ENCODE measurements around the gene TTC33.

Gene TTC33

DNA sequence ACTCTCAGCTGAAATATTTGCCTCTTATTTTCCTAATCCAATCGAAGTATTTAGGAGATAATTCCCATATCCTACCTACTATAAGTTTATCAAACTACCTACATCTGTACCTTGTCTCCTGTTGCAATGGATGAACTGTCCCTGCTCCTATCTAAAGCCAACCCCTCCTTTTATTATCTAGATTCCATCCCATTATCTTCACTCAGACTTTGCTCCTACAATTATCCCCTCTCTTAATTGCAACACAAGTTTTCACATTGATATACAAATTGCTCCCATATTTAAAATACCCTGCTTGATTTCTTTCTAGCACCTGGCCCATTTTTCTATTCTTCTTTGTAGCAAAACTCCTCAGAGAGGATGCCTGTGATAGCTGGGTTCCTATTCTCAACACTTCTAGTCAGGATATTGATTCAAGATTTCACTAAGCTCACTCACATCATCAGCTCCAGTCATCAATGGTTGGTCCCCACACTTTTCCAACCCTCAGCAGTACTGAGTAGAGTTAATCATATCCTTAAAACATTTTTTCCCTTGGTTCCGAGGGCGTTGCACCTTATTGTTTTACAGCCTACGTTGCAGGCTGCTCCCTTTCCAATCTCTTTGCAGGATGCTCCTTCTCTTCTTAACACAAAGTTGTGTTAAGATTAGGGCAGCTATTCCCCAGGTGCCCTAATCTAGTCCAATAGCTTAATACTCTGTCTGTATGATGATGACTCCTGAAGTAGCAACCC is 253.9 kb downstream of the TTC33 start:
- no peak for DNase-seq

- no peak for DNase-seq
Measured at GRCh38 chr5:40499518-40500273, 256.1 kb downstream of the TTC33 start.

DNA sequence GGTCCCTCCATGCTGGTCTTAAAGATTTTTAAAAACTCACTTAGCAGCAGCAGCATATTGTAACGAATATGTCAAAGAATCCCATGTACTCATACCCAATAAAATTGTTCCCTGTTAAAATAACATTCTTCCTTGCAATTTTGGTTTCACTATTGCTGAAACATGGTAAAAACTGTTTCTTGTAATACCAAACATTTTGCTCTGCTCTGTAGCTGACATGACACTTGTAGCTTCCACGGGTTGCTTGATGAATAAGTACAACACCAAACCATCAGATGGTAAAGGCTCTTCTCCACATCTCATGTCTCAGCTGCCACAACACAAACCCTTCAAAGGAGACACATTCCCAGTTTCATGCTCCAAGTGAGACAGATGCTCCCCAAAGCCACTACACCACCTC is 256.8 kb downstream of the TTC33 start:
- no peak for DNase-seq

- DNase-seq = no peak
Measured at GRCh38 chr5:40497573-40497972, 258.2 kb downstream of the TTC33 start.

GRCh38 chr5:40495237-40495635 is 260.5 kb downstream of the TTC33 start:
- DNase-seq = no peak

DNA sequence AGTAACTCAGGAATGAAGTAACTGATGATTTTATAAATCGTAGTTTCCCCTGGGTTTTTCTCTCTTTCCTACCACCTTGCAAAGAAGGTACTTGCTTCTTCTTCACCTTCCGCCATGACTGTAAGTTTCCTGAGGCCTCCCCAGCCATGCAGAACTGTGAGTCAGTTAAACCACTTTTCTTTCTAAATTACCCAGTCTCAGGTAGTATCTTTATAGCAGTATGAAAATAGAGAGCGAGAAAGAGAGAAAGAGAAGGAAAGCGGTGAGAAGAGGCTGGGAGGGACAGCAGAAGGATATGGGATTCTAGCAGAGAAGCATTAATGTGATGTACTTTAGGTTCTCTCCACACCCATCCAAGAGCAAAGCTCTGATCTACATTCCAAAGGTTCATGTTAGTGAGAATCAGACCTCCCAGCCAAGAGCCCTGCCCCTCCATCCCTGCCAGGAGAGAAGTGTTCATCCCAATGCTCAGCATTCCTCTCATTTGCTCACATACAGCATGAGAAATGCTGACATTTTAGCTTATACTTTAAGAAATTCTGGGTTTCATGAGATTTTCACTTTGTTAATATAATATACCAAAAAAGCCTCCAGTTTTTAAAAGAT is 261.0 kb downstream of the TTC33 start:
- no peak for DNase-seq

- DNase-seq = no peak
Measured at GRCh38 chr5:40492056-40492455, 263.7 kb downstream of the TTC33 start.

DNA sequence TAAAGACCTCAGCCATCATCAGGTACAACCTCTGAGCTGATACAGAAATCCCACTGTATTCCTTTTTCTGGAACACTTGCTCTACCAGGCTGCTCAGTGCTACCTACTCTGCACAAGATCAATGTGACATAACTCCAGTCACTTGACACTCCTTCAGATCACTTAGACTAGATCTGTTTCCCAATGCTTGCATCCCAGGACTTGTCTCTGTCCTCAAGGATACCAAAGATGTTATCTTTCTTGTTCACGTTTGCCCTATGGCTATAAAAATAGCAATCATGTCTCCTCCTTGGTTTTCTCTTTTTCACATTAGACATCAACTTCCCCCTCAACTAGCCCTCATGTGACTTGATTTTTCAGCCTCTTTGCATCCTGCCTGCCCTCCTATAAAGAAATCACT is 264.1 kb downstream of the TTC33 start:
- no peak for DNase-seq

GRCh38 chr5:40490464-40491111 is 265.2 kb downstream of the TTC33 start:
- no peak for DNase-seq

GRCh38 chr5:40489421-40489820 is 266.3 kb downstream of the TTC33 start:
- DNase-seq = no peak

GRCh38 chr5:40486437-40487275 is 269.1 kb downstream of the TTC33 start:
- DNase-seq = peak; percentile 56

DNA sequence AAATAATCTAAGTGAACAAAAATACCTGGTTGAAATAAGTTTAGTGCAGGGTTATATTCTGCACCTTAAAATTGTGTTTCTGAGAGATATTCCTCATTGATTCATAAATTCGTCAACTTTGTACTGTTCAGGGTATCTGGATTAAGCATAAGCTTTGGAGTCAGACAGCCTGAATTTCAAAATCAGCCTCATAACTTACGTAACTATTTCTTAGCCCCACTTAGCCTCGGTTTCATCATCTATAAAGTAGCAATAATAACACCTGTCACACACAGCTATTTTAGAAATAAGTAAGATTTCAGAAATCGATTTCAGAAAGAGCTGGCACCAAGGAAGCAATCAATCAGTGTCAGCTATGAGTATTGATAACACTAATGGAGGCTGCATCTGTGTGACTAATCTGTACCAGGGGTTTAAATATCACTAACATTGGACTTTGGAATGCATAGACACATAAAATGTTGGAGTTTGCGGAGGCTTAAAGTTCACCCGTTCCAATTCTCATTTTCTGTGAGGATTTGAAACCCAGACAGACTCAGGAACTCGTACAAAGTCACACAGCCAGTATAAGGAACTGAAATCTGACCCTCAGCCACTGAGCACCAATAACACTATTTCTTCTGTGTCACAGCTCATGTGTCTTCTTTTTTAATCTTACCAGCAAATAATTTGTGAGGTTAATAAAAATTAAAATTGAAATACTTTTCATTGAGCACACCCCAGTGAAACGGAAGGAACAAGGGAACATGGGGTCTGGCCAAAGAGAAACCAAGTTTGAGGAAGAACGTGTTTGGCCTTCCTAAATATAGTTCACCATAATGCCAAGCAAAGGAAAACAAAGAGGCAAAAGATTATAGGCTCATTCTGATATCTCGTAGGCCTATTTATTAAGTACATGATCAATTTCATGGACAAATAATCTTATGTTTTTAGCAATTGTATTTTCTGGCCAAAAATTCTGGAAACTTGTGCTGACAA is 270.5 kb downstream of the TTC33 start:
- no peak for DNase-seq

- no peak for DNase-seq
Measured at GRCh38 chr5:40484495-40484894, 271.3 kb downstream of the TTC33 start.

- no peak for DNase-seq
Measured at GRCh38 chr5:40483316-40483715, 272.4 kb downstream of the TTC33 start.

- no peak for DNase-seq
Measured at GRCh38 chr5:40481241-40481640, 274.5 kb downstream of the TTC33 start.

DNA sequence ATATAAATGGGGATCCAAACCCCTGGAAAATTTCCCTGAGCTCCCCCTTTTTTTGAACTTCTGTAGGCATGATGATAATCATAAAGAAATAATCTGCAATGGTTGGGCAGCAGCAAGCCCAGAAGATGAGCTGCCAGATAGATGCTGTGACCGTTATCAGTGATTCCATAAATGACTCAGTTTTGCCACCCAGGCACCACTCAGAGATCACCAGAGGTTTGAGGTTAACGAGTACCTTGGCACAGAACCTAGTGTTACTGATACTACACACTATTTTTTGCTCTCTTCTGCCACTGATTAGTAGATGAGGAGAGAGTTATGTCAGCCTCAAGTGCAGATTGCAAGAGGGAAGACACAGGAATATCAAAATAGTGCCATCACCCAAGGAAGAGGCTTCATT is 275.4 kb downstream of the TTC33 start:
- peak; percentile 49 for DNase-seq

GRCh38 chr5:40479939-40480338 is 275.8 kb downstream of the TTC33 start:
- DNase-seq = peak; percentile 35

- DNase-seq = no peak
Measured at GRCh38 chr5:40478766-40479165, 277.0 kb downstream of the TTC33 start.

DNA sequence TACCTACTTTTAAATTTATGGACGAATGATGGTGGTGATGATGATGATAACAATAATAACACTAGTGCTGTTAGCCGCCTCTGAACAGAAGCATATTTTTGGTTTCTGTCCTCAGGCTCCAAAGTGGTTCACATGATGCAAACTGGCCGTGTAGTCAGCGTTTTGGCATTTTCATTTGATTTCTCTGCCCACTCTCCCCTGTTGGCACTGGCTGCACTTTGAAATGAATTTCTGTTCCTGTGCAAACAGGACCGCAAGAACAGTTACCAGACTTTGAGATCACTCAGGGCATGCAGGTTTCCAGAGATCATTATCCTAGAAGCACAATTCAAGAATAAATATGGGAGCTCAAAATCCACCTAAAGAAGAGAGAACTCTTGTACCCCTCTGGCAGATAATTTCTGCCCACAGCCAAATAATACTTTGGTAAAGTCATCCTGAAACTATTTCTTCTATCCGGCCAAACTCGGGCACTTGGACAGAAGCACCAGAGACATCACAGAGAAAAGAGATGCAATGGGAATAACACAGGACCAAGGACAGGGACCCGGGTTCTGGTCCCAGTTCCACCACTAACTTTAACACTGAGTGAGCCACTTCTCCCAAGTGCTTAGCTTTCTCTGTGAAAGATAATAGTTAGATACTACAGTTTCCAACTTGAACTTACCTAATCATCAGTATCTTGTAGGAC is 277.8 kb downstream of the TTC33 start:
- no peak for DNase-seq

DNA sequence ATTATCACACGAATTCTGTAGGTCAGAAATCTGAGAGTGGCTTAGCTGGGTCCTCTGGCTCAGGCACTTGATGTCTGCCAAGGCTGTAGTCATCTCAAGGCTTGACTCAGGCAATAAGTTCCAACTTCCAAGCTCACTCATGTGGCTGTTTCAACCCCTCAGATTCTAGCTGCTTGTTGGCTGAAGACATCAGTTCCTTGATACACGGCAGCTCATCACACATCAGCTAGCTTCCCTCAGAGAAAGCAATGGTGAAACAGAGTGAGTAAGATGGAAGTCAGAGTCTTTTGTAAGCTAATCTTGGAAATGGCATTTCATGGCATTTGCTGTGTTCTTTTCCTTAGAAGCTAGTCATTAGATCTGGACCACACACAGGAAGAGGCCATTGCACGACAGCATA is 280.2 kb downstream of the TTC33 start:
- no peak for DNase-seq

DNA sequence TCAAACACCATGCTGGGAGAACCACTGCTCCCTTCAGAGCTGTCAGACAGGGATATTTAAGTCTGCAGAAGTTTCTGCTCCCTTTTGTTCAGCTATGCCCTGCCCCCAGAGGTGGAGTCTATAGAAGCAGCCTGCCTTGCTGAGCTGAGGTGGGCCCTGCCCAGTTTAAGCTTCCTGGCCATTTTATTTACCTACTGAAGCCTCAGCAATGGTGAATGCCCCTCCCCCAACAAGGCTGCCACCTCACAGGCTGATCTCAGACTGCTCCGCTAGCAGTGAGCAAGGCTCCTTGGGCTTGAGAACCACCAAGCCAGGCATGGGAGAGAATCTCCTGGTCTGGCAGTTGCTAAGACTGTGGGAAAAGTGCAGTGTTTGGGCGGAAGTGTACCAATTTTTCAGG is 281.5 kb downstream of the TTC33 start:
- DNase-seq = no peak

Measured in activated naive CD4-positive, alpha-beta T cell treated with Interleukin-2 at 50 U/mL for 16 hours (primary cell).